HG03196 (cell line): ENCODE data around the gene NFU1.
"Not testable (repeated sequence)": the region's sequence is repeated elsewhere in the genome, so short reads cannot be mapped to it uniquely, and the experiment has no call there.

ENCODE experiments used
- ATAC-seq: cut with Tn5 transposase; IDR thresholded peaks from one replicate; pipeline ENCODE4 v1.9.1; 2021; ENCODE audit not compliant: unreplicated experiment

Gene NFU1

DNA sequence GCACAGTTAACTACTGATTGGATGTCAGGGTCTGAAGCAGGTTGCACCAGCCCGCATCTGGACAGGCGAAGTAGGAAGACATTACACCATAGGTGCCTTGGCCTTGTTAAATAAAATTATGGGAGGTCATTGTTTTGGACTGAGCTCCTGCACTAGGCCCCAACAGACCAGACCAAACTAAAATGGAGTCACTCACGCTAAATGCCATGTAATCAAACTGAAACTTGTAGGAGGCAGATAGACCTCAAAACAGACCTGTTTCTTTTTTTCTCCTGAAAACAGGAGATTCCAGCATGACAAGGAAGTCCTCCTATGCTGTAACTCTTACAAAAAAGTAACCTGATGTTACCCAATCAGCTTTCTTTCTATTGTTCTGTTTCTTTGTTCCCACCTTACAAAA lies 15.5 kb upstream of the NFU1 start:
- ATAC-seq = no peak

GRCh38 chr2:69450735-69451416 lies 13.6 kb upstream of the NFU1 start:
- ATAC-seq = no peak

DNA sequence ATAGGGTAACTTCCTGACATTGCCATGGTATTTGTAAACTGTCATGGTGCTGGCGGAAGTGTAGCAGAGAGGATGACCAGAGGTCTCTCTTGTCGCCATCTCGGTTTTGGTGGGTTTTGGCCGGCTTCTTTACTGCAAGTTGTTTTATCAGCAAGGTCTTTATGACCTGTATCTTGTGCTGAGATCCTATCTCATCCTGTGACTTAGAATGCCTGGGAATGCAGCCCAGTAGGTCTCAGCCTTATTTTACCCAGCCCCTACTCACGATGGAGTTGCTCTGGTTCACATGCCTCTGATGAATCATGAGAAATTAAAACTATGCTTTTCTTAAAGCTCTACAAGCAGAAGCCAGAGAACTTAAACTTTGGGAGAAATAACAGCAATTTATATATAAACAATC lies 12.7 kb upstream of the NFU1 start:
- ATAC-seq = no peak

- ATAC-seq = not testable (repeated sequence)
These were observed 6.4 kb upstream of the NFU1 start for GRCh38 chr2:69443673-69444072.

GRCh38 chr2:69439499-69439898 lies 2.3 kb upstream of the NFU1 start:
- not testable (repeated sequence) for ATAC-seq

GRCh38 chr2:69438580-69438979 lies 1.3 kb upstream of the NFU1 start:
- no peak for ATAC-seq

DNA sequence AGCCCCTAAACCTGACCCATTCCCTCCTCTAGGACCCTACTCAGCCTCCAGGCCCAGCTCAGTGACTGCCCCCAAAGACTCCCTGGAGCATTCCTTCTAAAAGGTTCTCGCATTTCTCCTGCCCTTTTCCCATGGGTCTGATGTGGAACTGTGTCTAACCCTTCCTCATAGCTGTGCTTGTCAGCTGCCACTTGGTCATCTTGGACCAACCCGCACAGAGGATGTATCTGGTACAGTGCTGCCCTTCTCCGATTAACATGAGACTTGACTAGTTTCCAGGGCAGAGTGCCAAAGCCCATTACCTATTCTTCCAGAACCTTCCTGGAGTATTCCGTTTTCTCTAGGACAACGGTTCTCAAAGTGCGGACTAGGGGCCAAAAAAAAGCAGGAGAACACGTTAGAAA lies 518 bp upstream of the NFU1 start:
- ATAC-seq = no peak

GRCh38 chr2:69436596-69436937 lies 668 bp downstream of the NFU1 start:
- no peak for ATAC-seq

DNA sequence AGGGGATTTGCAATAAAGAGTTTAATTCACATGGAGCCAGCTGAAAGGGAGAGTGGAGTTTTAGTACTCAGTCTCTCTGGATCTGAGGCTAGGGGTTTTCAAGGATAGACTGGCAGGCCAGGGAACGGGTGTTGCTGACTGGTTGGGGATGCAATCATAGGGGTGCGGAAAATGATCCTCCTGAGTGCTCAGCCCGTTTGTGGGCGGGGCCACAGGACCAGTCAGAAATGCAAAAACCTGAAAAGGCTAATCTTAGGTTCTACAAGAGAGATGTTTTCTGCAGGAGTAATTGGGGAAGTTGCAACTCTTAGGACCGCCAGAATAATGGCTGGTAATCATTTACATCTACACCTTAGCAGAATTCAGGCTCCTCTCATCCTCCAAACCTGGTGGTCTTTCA lies 2.5 kb downstream of the NFU1 start:
- no peak for ATAC-seq

DNA sequence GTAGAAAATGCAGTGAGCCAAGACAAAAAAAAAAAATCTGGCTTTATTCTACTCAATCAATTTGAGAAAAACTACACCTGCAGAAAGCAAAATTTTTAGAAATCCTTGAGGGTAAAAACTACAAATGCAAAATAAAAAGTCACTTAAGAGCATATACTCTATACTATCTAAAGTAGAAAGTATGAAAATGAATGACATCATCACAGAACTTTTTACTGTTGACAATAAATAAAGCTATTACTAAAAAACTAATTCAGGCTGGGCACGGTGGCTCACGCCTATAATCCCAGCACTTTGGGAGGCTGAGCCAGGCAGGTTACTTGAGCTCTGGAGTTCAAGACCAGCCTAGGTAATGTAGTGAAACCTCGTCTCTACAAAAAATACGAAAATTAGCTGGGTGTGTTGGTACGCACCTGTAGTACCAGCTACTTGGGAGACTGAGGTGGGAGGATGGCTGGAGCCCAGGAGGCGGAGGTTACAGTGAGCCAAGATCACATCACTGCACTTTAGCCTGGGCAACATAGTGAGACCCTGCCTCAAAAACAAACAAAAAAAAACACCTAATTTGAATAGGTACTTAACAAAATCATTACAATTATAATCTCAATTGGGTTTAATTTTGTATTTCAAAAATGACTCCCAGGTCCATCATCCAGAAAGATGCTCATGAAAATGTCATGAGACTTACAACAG lies 7.6 kb downstream of the NFU1 start:
- no peak for ATAC-seq

GRCh38 chr2:69428981-69429380 lies 8.3 kb downstream of the NFU1 start:
- ATAC-seq = no peak

DNA sequence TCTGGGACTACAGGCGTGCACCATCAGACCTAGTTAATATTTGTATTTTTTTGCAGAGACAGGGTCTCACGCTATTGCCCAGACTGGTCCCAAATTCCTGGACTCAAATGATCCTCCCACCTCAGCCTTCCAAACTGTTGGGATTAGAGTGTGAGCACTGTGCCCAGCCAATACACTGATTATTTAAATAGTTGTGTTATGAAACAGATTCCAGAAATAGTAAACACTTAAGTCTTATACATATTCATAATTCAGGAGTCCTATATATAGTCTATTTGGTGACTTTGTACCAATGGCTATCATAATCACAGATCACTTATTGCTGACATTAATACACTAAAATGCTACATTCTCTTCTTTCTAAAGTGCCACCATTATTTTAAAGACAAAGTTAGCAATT lies 12.8 kb downstream of the NFU1 start:
- no peak for ATAC-seq

- ATAC-seq = no peak
These were observed 15.0 kb downstream of the NFU1 start for GRCh38 chr2:69422198-69422597.

DNA sequence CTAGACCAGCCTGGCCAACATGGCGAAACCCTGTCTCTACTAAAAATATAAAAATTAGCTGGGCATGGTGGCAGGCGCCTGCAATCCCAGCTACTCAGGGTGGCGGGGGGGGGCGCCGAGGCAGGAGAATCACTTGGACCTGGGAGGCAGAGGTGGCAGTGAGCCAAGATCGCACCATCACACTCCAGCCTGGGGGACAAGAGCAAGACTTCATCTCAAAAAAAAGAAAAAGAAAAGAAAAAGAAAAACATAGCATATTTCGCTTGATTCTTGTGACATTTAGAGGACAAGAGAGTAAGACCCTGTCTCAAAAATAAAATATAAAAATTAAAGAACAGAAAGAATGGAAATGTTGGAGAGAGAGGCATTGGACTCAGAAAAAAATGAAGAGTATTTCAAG lies 18.1 kb downstream of the NFU1 start:
- not testable (repeated sequence) for ATAC-seq

DNA sequence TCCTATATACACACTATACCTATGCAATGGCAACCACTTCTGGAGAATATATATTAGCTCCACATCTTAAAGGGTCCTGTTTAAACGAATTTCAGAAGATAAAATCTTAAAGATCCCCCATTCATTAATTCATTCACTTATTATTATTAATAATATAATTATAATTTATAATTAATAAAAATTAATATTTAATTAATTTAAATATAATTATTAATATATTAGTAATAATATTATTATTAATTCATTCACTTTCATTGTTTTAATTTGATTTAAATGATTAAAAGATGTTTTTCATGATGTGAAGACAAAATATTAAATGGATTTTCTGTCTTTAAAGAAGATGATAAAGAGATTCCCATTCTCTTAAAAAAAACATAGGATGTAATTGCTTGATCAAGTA lies 21.1 kb downstream of the NFU1 start:
- no peak for ATAC-seq

- ATAC-seq = no peak
These were observed 26.1 kb downstream of the NFU1 start for GRCh38 chr2:69411120-69411519.

DNA sequence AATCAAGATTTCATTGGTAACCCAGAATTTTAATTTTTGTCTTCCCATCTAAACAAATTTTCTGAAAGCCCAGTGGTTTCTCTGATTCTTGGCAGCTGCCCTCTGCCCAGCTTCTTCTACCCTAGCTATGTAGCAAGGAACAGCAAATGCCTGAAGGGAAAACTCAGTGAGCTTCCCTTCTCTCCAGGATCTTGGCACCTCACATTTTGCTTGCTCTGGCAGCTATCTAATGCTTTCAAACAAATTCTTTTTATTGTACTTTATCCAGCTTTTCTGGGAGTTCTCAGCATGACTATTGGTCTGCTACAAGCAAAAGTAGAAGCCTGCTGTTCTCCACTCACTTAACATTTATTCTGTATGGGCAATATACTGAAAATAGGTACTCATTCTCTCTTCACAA lies 31.9 kb downstream of the NFU1 start:
- no peak for ATAC-seq

GRCh38 chr2:69400121-69400520 lies 37.1 kb downstream of the NFU1 start:
- ATAC-seq = no peak

DNA sequence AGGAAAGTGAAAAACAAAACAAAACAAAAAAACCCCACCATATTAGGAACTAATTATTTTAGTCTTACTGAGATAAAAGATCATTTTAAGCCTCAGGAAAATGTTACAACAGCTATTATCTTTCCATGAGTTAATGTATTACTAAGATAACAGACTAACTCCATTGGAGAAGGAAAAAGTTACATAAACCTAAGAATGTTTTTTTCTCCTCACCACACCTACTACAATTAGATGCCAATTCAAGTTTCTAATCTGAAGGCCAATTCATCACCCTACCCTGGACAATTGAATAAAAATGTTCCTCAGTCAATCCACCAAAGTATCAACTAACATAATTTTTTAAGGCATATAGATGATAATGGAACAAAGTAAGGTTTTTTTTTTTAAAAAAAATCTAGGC lies 40.0 kb downstream of the NFU1 start:
- no peak for ATAC-seq

- ATAC-seq = no peak
These were observed 41.4 kb downstream of the NFU1 start for GRCh38 chr2:69395866-69396265.

- no peak for ATAC-seq
These were observed 43.3 kb downstream of the NFU1 start for GRCh38 chr2:69393963-69394362.

DNA sequence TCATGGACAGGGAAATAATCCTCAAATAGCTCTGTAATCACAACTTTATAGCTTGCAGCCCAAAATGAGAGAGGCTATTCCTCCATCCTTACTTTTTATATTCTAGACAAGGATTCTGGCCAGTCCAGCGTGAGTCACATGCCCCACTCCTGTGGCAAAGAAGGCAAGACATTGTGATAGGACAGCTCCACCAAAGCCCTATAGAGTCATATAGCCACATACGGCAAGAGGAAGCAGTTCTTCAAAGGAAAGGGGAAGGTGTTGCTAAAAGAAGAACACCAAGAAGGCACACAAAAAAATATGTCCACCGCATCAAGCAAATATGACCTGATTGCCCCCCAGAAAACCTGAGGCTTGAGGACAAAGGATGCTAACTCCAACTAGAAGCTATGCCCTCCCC lies 46.8 kb downstream of the NFU1 start:
- ATAC-seq = no peak

DNA sequence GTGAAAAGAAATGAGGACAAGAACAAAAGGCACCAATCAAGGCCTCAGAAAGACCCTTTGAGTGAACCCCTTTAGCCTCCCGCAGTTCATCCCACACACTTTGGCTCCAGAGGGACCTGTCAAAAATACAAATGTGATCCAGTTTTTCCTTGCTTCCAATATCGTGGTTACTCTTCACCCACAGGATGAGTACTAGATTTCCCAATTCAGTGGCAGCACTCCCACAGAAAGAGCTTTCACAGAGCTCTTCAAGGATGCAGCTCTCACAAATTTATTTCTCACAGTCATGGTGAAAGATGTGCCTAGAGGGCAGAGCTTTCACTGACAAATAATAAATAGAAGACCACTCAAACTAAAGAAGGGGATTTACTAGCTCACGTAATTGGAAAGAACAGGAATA lies 47.2 kb downstream of the NFU1 start:
- ATAC-seq = no peak
